SH-SY5Y (cell line): ENCODE results near the gene ZDBF2.

ENCODE experiments used
- GATA2 ChIP-seq: IDR thresholded peaks from 2 replicates; pipeline ENCODE4 v1.6.1; 2011; ENCODE audit warnings: mild to moderate bottlenecking, low read depth, low read length
- GATA3 ChIP-seq: IDR thresholded peaks from 2 replicates; pipeline ENCODE4 v1.6.1; 2011; ENCODE audit warnings: low read depth, mild to moderate bottlenecking, low read length, moderate library complexity

Gene ZDBF2

GRCh38 chr2:206341396-206341795 lies 66.9 kb downstream of the ZDBF2 start:
- TF ChIP-seq GATA3 (no peak), GATA2 (no peak)

- TF ChIP-seq GATA2 (no peak), GATA3 (no peak)
Observed at GRCh38 chr2:206343144-206343543, 68.7 kb downstream of the ZDBF2 start.

- TF ChIP-seq GATA3 (no peak), GATA2 (no peak)
Observed at GRCh38 chr2:206343816-206344215, 69.4 kb downstream of the ZDBF2 start.

- TF ChIP-seq GATA3 (no peak), GATA2 (no peak)
Observed at GRCh38 chr2:206345606-206346005, 71.1 kb downstream of the ZDBF2 start.

GRCh38 chr2:206349375-206349774 lies 74.9 kb downstream of the ZDBF2 start:
- TF ChIP-seq GATA2 (no peak), GATA3 (no peak)

GRCh38 chr2:206352571-206352970 lies 78.1 kb downstream of the ZDBF2 start:
- no peak for TF ChIP-seq GATA3
- TF ChIP-seq GATA2, result no peak

GRCh38 chr2:206353685-206354084 lies 79.2 kb downstream of the ZDBF2 start:
- TF ChIP-seq GATA3 (no peak), GATA2 (no peak)

GRCh38 chr2:206354129-206354528 lies 79.7 kb downstream of the ZDBF2 start:
- TF ChIP-seq GATA2 (no peak), GATA3 (no peak)

- TF ChIP-seq GATA3 (no peak), GATA2 (no peak)
Observed at GRCh38 chr2:206361407-206362045, 87.1 kb downstream of the ZDBF2 start.
